Measurements from ENCODE around the gene MAP2K2. TPM values are rescaled to one million over a fixed set of nuclear protein-coding genes. Genes with fewer than 3 reads are reported as not detected.

The MAP2K2 gene
- total and polyA plus RNA-seq, 2 donors (not counting 3 experiments of a cell fraction or from before 2014, with no cell fraction given): 126 to 171 TPM

- Histone ChIP-seq H3K27ac (ENCODE audit: insufficient read depth, low read depth, low read length) (no peak overlapping the region), H3K27me3 (ENCODE audit: control insufficient read depth in 2 of 2, insufficient read depth in 2 of 2, low read length in 2 of 2) (no peaks in the 10 kb centered on the region), H3K36me3 (ENCODE audit: control insufficient read depth in 2 of 2, extremely low read depth in 1 of 2, insufficient read depth in 2 of 2, low read length in 2 of 2) (peaks cover 13 to 53% of the 10 kb centered on the region in 2 experiments), H3K9me1 (replicated peaks; ENCODE audit: control insufficient read depth, extremely low read depth, insufficient read depth, low read length) (no peaks in the 10 kb centered on the region), H3K9ac (replicated peaks; ENCODE audit: extremely low read depth, insufficient read depth, low read length) (no peak overlapping the region), H3K4me1 (ENCODE audit: control insufficient read depth, extremely low read depth, insufficient read depth, low read length) (no peaks in the 10 kb centered on the region), H3K4me2 (ENCODE audit: insufficient read depth, low read length) (no peak overlapping the region), H4K20me1 (replicated peaks; ENCODE audit: control insufficient read depth, extremely low read depth, insufficient read depth, low read length) (no peaks in the 10 kb centered on the region), H3K79me2 (ENCODE audit: control insufficient read depth, insufficient read depth, low read length) (no peaks in the 10 kb centered on the region), H3K9me3 (replicated peaks; ENCODE audit: control insufficient read depth, insufficient read depth, low read length) (no peaks in the 10 kb centered on the region), H2AFZ (ENCODE audit: low read depth, low read length) (no peak overlapping the region), H3K4me3 (replicated peaks in 1 of 3; ENCODE audit: insufficient read depth in 1 of 3, low read depth in 1 of 3, low read length in 3 of 3) (no peak overlapping the region)
- FAIRE-seq (no peak), DNase-seq (ENCODE audit: low read depth, low spot score) (no peak)
- dilution Hi-C loops (cut with MboI; ENCODE audit: extremely low pct_ligation_motif_present, low sequenced_read_pairs) (no loop called here), intact Hi-C loops (cut with micrococcal nuclease) (no loop called here)
- no TSS peak for BruUV-seq (replicated peaks)
- TF ChIP-seq FOS (IDR thresholded peaks at IDR 0.05; ENCODE audit: borderline replicate concordance, insufficient read depth, low read length) (no peak), POLR2AphosphoS5 (IDR thresholded peaks at IDR 0.05; ENCODE audit: insufficient read depth, low read depth, low read length) (no peak), POLR2A (IDR thresholded peaks at IDR 0.05; ENCODE audit: low read depth, low read length) (no peak), EZH2 (IDR thresholded peaks at IDR 0.05; ENCODE audit: borderline replicate concordance, low read depth, low read length, severe bottlenecking) (no peak), JUN (IDR thresholded peaks at IDR 0.05; ENCODE audit: borderline replicate concordance, insufficient read depth, insufficient read length, low read depth) (no peak), GATA2 (IDR thresholded peaks at IDR 0.05; ENCODE audit: insufficient read depth, insufficient read length, low read depth, low read length) (no peak)
- TF ChIP-seq, protein P1, sequence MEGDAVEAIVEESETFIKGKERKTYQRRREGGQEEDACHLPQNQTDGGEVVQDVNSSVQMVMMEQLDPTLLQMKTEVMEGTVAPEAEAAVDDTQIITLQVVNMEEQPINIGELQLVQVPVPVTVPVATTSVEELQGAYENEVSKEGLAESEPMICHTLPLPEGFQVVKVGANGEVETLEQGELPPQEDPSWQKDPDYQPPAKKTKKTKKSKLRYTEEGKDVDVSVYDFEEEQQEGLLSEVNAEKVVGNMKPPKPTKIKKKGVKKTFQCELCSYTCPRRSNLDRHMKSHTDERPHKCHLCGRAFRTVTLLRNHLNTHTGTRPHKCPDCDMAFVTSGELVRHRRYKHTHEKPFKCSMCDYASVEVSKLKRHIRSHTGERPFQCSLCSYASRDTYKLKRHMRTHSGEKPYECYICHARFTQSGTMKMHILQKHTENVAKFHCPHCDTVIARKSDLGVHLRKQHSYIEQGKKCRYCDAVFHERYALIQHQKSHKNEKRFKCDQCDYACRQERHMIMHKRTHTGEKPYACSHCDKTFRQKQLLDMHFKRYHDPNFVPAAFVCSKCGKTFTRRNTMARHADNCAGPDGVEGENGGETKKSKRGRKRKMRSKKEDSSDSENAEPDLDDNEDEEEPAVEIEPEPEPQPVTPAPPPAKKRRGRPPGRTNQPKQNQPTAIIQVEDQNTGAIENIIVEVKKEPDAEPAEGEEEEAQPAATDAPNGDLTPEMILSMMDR (IDR thresholded peaks at IDR 0.05; ENCODE audit: extremely low read depth in 1 of 2, insufficient read depth in 1 of 2, low read depth in 1 of 2, low read length in 2 of 2): no peak
- ChIA-PET CTCF (no interaction called here), POLR2A (no interaction called here)
These were observed 21.4 kb downstream of the MAP2K2 start for GRCh38 chr19:4102339-4103079.

Data from endothelial cell of umbilical vein (primary cell).